HG02763 (cell line): ENCODE data around the gene SLC5A9.
"Not testable (repeated sequence)": the region's sequence is repeated elsewhere in the genome, so short reads cannot be mapped to it uniquely, and the experiment has no call there.

Source experiments
- ATAC-seq: cut with Tn5 transposase; IDR thresholded peaks from one replicate; pipeline ENCODE4 v1.9.1; 2021; ENCODE audit warnings: mild to moderate bottlenecking, moderate library complexity; ENCODE audit not compliant: unreplicated experiment

Gene SLC5A9

DNA sequence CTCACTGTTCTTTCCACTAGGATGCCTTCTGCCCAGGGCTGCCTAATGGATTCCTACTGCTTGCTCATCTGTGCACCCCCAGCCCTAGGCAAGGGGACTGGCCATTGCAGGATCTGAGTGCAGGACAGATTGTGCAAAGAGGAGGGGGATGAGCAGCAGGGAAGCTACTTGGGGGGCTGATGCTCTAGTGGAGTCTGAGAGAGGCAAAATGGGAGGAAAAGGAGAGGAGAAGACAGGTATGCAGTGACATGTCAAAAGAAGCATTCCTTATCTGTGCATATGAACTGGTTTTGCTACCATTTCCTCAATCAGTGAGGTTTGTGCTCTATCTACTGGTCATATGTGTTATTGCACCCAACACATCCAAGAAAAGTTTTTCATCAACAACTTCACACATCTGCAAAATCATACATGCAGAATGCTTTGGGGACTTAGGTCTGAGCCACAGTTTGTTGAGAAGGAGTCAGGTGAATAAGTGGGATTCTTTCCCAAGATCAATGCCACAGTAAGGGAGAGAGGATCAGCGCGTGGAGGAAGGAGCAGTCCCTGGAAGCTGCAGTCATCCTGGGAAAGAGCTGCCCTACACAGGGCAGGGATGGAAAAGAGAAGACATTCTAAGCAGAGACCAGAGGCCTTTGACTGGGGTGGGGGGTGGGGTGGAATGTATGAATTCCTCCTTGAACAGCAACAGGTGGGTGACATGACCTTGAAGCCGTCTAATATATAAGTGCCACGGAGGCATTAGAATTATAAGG is 14.4 kb downstream of the SLC5A9 start:
- no peak for ATAC-seq

DNA sequence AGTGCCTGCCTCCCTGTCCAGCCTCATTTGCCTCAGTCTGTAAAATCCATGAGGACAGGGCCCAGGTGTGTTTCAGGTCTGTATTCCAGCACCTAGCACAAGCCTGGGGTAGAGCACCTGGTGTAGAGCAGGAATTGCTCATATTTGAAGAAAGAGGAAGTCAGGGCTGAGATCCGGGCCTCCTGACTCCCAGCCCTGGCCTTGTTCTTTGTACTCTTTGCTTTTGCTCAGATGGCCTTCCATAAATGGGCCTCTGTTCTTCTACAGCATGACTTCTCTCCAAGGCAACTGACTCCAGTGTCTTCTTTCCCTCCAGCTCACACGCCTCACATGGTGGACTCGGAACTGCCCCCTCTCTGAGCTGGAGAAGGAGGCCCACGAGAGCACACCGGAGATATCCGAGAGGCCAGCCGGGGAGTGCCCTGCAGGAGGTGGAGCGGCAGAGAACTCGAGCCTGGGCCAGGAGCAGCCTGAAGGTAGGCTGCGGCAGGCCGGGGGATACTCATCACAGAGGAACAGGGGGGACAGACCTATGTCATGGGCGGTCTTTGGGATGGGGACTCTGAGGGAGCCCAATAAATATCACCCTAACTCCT is 19.7 kb downstream of the SLC5A9 start:
- ATAC-seq = no peak

DNA sequence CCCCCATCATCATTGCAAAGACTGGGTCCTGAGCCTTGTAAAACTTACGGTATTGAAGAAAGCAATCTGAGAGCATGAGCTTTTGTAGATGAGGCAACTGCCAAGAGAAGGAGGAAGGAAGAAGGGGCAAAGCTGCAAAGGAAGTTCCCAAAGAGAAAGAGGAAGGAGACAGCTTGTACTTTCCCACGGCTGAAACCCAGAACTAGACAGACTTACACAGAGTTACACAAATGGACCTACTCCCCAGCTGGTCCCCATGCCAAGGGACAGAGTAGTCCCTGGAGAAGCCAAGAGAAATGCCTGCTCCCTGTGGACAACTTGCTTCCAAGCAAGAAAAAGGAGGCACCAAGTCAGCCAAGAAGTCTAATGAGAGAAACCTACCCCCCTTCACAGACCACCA is 22.6 kb downstream of the SLC5A9 start:
- no peak for ATAC-seq

DNA sequence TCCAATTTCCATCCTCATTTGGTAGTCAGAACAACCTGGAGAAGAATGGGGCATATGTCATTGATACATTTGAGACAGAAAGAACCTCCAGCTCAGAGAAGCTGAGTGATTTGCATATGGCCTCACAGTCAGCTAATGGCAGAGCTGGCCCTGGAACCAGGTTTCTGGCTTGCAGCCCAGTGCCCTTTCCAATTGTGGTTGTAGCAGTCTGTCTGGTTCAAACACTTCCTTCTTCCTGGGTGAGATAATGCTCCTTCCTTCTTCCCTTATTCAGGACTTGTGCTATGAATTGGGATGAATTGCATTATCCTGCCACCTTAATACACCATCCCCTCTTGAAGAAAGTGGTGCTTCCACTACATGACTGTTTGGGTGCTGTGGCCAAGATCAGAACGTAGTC is 24.2 kb downstream of the SLC5A9 start:
- ATAC-seq = no peak

DNA sequence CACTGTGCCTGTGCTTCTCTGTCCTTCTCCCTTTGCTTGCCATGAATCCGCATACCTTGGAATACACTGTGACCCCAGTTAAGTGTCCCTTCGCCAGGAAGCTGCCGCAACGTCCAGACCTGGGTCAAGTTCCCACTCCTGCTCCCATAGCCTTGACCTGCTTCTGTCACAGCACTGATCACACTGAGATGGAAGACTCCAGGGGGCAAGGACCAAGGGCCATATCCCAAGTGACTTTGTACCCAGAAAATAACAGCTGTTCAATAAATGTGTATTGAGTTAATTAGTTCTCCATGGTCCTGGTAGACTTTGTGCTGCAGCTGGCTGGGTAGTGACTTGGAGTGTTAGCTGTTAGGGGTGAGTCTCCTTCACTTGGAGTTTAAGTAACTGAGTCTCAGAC is 25.8 kb downstream of the SLC5A9 start:
- ATAC-seq = no peak

DNA sequence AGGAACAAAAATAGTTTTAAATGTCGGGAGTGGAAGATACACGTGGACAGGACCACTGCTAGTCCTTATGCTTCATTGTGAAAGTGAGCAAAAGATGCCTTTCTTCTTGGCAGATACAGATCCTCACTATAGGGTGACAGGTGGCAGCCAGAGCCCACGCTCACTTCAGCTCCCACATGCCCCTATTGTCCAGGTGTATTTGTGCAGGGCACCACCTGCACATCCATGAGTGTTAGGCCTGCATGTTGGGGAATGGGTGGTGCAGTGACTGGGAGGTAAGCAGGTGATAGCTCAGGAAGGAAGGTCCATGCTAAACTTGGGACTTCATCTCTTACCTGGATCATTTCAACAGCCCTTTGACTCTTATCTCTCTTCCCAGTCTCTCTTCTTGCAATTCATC is 27.4 kb downstream of the SLC5A9 start:
- ATAC-seq = no peak

DNA sequence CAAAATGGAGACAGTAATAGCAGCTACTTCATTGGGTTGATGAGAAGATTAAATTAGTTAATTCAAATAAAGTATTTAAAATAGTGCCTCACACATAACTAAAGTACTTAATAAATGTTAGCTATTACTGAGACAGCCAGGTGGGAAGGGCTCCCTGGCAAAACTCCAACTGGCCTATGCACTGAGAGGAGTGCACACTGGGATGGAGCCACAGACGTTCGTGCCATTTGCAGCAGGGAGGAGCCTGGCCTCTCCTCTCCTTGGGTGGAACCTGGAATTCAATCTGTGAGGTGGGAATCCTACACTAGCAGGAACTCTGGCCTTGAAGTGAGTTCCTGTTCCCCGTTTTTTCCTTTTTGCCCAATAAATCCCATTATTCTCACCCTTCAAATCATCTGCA is 28.1 kb downstream of the SLC5A9 start:
- ATAC-seq = no peak

DNA sequence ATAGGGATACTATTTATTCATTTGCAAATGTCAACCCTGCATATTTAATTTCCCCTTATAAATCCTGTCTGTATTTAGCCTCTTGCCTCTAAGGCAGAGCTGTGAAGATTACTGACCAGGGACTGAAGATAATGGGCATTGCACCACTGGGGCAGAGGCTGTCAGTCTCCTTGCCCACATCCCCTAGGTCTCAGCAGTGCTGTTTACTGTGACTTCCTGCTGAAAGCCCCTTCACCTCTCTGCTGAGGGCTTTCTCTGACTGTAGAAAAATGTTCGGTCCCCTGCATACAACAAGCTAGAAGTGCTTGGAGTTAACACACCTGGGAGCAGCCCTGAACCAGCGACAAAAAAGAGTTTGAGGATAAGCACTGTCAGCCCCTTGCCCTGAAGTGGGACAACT is 28.8 kb downstream of the SLC5A9 start:
- no peak for ATAC-seq

DNA sequence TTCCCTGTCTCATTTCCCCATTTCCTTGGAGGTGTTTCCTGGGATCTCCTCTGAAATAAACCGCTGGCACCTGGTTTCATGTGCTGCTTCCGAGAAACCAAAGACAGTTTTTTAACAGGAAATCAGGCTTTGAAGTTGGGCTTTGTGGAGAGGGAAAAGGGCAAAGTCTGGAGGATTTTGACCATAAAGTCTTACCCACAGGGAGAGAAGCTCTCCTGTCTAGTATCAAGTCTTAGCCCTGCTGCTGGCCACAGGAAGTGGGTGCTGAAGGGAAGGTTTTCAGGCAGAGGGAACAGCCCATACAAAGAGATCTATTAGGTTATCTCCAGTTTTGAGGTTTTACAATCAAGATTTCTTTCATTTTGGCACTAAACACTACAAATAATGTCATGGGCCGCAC is 29.3 kb downstream of the SLC5A9 start:
- no peak for ATAC-seq

DNA sequence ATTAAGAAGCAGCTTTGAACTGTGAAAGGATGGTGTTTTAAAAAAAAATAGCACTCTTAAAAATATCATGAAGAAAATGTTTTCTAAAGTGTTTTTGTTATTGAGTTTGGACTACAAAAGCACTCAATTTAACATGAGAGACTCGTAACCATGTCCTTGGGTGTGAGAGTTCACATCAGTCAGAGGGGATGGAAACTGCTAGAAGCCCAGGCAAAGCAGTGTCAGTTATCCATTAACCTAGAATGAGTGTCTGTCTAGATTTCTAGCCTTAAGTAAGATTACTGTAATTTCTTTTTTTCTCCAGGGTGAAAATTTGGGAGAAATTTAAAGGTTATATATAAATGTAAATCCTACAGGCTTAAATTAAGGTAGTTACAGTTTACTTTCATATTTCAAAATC is 31.7 kb downstream of the SLC5A9 start:
- ATAC-seq = no peak

DNA sequence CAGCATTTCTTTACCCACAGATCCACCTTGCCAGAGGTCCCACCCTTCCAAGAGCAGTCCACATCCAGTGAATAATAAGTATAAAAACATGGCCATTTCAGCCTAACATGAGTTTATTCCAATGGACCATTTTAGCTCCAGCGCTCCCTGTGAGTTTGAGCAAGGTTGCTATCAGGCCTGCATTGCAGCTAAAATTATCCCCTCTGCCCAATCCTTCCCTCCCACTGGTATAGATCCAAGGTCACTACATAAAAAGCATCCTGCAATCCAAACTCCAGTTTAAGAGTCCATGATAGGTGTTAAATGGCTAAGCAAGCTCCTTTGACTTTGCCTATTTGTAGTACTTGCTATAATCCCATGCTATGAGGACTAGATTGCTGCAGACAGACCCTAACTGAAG is 35.6 kb downstream of the SLC5A9 start:
- no peak for ATAC-seq

DNA sequence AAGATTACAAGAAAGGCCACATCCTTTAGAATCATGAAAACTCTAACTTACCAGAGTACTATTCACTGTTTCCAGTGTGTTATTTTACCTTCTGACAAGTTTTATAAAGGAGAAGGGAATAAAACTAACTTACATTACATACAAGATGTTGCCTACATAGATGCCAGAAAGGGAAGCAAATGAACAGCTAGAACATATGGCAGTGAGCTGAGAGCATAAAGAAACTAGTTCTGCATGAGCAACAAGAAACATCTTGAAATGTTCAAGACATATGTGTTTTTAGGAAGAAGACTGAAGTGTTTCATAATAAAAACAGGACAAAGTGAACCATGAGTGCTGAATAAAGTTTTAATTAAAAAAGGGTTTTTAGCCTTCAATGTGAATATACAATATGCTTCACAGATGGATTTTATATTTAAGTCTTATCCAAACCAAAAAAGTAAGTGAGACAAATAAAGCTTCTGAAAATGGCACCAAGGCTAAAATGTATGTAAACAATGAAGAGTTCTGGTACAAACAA is 39.4 kb downstream of the SLC5A9 start:
- ATAC-seq = no peak

DNA sequence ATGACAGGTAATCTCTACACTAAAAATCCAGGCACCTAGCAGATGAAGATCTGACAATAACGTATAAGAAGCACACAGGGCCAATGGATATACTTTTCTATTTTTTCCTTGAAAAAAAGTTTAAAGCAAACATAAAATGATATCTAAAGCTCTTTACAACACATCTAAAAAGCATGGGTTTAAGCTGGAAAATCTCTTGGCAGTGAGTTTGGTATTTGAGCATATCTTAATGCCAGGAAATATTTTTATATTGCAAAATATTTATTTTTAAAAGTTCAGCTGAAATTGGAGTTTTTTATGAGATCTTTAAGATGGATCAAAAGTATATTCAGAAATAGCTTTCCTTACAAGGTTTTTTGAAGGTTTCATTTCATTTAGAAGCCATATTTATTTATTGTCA is 40.5 kb downstream of the SLC5A9 start:
- no peak for ATAC-seq

DNA sequence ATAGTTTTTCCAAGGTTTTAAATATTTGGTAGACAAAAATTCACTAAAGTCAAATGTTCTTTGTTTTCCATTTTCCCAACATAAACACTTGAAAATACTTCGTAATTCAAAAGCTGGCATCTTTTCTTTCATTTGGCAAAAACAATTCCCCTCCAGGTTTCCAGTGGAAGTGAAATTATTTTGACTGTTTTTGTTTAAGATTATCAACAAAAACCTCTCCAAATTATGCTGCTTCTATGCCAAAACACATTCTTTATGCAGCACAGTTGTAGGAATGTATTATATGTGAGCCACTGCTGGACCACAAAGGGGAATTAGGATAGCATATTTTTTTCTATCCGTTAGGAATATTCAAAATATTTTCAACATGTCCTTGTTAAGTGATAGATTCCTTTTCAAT is 44.1 kb downstream of the SLC5A9 start:
- ATAC-seq = no peak

DNA sequence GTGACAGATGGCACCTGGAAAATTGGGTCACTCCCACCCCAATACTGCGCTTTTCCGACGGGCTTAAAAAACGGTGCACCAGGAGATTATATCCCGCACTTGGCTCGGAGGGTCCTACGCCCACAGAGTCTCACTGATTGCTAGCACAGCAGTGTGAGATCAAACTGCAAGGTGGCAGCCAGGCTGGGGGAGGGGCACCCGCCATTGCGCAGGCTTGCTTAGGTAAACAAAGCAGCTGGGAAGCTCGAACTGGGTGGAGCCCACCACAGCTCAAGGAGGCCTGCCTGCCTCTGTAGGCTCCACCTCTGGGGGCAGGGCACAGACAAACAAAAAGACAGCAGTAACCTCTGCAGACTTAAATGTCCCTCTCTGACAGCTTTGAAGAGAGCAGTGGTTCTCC is 54.9 kb downstream of the SLC5A9 start:
- ATAC-seq = not testable (repeated sequence)

DNA sequence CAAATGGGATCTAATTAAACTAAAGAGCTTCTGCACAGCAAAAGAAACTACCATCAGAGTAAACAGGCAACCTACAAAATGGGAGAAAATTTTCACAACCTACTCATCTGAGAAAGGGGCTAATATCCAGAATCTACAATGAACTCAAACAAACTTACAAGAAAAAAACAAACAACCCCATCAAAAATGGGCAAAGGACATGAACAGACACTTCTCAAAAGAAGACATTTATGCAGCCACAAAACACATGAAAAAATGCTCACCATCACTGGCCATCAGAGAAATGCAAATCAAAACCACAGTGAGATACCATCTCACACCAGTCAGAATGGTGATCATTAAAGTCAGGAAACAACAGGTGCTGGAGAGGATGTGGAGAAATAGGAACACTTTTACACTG is 59.8 kb downstream of the SLC5A9 start:
- ATAC-seq = not testable (repeated sequence)

DNA sequence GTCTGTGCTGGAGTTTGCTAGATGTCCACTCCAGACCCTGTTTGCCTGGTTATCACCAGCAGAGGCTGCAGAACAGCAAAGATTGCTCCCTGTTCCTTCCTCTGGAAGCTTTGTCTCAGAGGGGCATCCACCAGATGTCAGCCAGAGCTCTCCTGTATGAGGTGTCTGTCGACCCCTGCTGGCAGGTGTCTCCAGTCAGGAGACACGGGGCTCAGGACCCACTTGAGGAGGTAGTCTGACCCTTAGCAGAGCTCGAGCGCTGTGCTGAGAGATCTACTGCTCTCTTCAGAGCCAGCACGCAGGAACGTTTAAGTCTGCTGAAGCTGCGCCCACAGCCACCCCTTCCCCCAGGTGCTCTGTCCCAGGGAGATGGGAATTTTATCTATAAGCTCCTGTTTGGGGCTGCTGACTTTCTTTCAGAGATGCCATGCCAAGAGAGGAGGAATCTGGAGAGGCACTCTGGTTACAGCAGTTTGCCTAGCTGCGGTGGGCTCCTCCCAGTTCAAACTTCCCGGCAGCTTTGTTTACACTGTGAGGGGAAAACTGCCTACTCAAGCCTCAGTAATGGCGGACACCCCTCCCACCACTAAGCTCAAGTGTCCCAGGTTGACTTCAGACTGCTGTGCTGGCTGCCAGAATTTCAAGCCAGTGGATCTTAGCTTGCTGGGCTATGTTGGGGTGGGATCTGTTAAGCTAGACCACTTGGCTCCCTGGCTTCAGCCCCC is 62.3 kb downstream of the SLC5A9 start:
- ATAC-seq = not testable (repeated sequence)

DNA sequence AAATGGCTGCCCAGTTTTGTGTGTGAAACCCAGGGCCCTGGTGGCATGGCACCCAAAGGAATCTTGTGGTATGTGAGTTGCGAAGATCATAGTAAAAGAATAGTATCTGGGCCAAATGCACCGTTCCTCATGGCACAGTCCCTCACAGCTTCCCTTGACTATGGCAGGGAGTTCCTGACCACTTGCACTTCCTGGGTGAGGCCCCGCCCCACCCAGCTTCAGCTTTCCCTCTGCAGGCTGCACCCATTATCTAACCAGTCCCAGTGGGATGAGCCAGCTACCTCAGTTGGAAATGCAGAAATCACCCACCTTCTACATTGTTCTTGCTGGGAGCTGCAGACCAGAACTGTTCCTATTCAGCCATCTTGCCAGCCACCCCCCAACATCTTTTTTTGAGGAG is 63.0 kb downstream of the SLC5A9 start:
- no peak for ATAC-seq

DNA sequence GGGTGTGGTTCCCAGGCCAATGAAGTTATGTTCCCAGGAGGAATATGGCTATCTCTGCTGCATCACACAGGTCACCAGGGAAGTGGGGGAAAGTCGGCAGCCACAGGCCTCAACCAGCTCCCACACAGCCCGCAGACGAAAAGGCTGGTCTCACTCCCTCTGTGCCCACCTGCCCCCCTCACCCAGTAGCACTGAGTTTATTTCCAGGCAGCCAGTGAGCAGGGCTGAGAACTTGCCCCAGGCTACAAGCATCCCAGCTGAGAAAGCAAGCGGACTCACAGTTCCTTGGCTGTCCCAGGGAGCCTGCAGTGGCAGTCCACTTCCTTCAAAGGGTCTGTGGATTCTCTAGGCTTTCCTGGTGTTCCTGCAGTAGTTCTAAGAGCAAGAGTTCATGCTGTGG is 68.9 kb downstream of the SLC5A9 start:
- ATAC-seq = no peak

DNA sequence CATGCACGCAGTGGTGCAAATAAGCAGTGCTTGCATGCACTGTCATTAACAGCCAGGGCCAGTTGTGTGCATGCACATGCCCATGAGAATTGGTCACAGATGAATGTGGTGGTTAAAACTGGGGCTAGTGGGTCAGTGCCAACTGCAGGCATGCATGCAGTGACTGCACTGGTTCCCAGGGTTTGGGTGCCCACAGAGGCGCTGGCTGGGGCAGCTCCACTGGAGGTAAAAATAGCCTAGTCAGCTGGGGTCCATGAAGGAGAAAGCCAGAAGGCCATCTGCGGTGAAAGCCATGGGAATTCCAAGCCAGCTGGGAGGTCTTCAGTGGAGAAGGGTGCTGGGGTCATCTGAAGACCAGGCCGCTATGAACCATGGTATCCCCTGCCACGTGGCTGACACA is 70.2 kb downstream of the SLC5A9 start:
- ATAC-seq = no peak

DNA sequence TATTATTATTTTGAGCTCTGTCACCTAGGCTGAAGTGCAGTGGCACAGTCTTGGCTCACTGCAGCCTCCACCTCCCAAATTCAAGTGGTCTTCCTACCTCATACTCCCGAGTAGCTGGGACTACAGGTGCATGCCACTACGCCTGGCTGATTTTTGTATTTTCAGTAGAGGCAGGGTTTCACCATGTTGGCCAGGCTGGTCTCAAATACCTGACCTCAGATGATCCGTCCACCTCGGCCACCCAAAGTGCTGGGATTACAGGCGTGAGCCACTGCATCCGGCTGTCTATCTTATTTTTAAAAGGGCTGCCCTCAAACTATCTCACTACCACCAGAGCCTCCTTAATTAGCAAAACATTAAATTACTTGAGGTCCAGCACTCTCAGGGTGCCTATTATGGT is 71.6 kb downstream of the SLC5A9 start:
- not testable (repeated sequence) for ATAC-seq

DNA sequence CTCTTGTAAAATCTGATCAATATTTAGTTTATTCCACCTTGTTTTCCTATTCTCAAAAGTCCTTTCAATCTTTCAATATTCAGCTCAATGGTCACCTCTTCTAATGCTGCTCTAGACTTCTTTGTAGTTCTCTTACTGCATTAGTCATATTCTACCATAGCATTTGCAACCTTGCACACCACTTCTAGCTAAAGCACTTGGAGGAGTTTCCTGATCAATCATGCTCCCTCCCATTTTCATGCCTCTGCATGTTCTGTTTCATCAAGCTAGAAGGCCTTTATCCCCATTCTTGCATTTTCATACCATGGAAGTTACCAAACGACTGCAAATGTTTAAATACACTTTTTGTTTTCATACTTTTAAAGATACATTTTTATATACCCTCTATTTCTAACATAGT is 72.1 kb downstream of the SLC5A9 start:
- ATAC-seq = no peak
